GM12878 (cell line): Measurements from ENCODE around the gene CHD5. TPM values are rescaled to one million over a fixed set of nuclear protein-coding genes. Genes with fewer than 3 reads are reported as not detected.

Experiments
- BHLHE40 ChIP-seq, 2 experiments: fragments of 450-650 bp in 1 of 2; IDR thresholded peaks; 2 replicates each; pipeline ENCODE4 v1.6.1; 2011 to 2017; ENCODE audit warnings: low read depth in 2 of 2, borderline replicate concordance in 1 of 2, improper control_type of control experiment in 1 of 2, low read length in 1 of 2, mild to moderate bottlenecking in 1 of 2
- IKZF2 ChIP-seq, 2 experiments: fragments of 450-650 bp; IDR thresholded peaks; 2 replicates each; pipeline ENCODE4 v1.6.1; 2017; ENCODE audit warnings: mild to moderate bottlenecking in 2 of 2, moderate library complexity in 2 of 2
- JUNB ChIP-seq: IDR thresholded peaks from 2 replicates; pipeline ENCODE4 v1.6.1; 2016; ENCODE audit warnings: antibody characterized with exemption, mild to moderate bottlenecking
- MXI1 ChIP-seq: fragments of 150-350 bp; IDR thresholded peaks from 2 replicates; pipeline ENCODE4 v1.6.1; 2011; ENCODE audit warnings: low read depth, mild to moderate bottlenecking, inconsistent platforms, low read length, improper control_type of control experiment
- RB1 ChIP-seq: fragments of 450-650 bp; formaldehyde crosslinking; IDR thresholded peaks from 2 replicates; pipeline ENCODE4 v1.6.1; 2017; ENCODE audit warnings: mild to moderate bottlenecking, borderline replicate concordance
- SKIL ChIP-seq: fragments of 450-650 bp; IDR thresholded peaks from 2 replicates; pipeline ENCODE4 v1.6.1; 2017; ENCODE audit warnings: mild to moderate bottlenecking, low read depth, inconsistent platforms; ENCODE audit not compliant: poor library complexity, severe bottlenecking
- STAT1 ChIP-seq: fragments of 450-650 bp; conservative IDR thresholded peaks from 2 replicates; pipeline ENCODE4 v1.6.1; 2014; ENCODE audit warnings: antibody characterized with exemption, mild to moderate bottlenecking
- USF1 ChIP-seq: IDR thresholded peaks from 2 replicates; pipeline ENCODE4 v1.6.1; 2011; ENCODE audit warnings: borderline replicate concordance, low read depth, mild to moderate bottlenecking, moderate library complexity, mixed read lengths, low read length; ENCODE audit not compliant: insufficient read depth; ENCODE audit errors: extremely low read length
- ZNF592 ChIP-seq: fragments of 450-650 bp; IDR thresholded peaks from 2 replicates; pipeline ENCODE4 v1.6.1; 2017; ENCODE audit warnings: mild to moderate bottlenecking, moderate library complexity
- ZZZ3 ChIP-seq: IDR thresholded peaks from 2 replicates; pipeline ENCODE4 v1.6.1; 2011; ENCODE audit warnings: low read depth; ENCODE audit not compliant: control insufficient read depth, insufficient read length
- polyA plus RNA-seq, 11 experiments: library from polyadenylated mRNA; depleted of rRNA in 4 of 11; unstranded in 6 of 11; stranded (reverse) in 5 of 11; fragments of >200 nt; fragmentation: Nextera tagmentation in 4 of 11; fragmentation: Illumina TruSeq in 1 of 11; extraction: Ambion mirVana in 4 of 11; extraction: Trizol in 1 of 11; gene quantifications; 1 replicate in 1 of 11; 2 replicates in 10 of 11; pipeline versions ENCODE4 v1.2.1 to v1.2.3, GENCODE V29; 2011 to 2016; ENCODE audit warnings: inconsistent platforms in 2 of 11, missing spikeins in 2 of 11, low read depth in 1 of 11
- total RNA-seq, 4 experiments: library from RNA; depleted of rRNA in 3 of 4; stranded (reverse); fragments of >200 nt in 3 of 4; fragmentation: Illumina TruSeq in 1 of 4; extraction: Trizol in 1 of 4; gene quantifications; 2 replicates each; pipeline versions ENCODE4 v1.2.1 to v1.2.3, GENCODE V29; 2013 to 2021

The CHD5 gene
- total and polyA plus RNA-seq, 10 of the 15 experiments (the other 5 are each of a cell fraction or from before 2014, with no cell fraction given) = 0.03 to 0.49 (median 0.13) TPM; not detected in 3

GRCh38 chr1:6152882-6153281 lies 27.2 kb downstream of the CHD5 start (continued):
- TF ChIP-seq STAT1 (no peak), BHLHE40 (IDR thresholded peaks at IDR 0.05; ENCODE audit: borderline replicate concordance in 1 of 2, low read depth in 2 of 2, low read length in 1 of 2) (no peak), USF1 (no peak), JUNB (no peak), SKIL (no peak), ZZZ3 (no peak), ZNF592 (no peak), RB1 (no peak), MXI1 (no peak), IKZF2 (IDR thresholded peaks at IDR 0.05) (no peak)
